GM18505 (cell line): ENCODE data around the gene IL36A.

ENCODE experiments used
- ATAC-seq: cut with Tn5 transposase; IDR thresholded peaks from one replicate; pipeline ENCODE4 v1.9.1; 2021; ENCODE audit not compliant: unreplicated experiment
- POLR2A ChIP-seq: IDR thresholded peaks from 4 replicates; pipeline ENCODE4 v1.6.1; 2011; ENCODE audit warnings: borderline replicate concordance; ENCODE audit not compliant: insufficient read depth, insufficient read length; ENCODE audit errors: extremely low read depth

The IL36A gene

GRCh38 chr2:113015042-113015441, 9.8 kb downstream of the IL36A start:
- no peak for TF ChIP-seq POLR2A
- ATAC-seq, result no peak

- no peak for TF ChIP-seq POLR2A
- no peak for ATAC-seq
Measured at GRCh38 chr2:113015655-113016054, 10.4 kb downstream of the IL36A start.

GRCh38 chr2:113018509-113018908, 13.2 kb downstream of the IL36A start:
- no peak for TF ChIP-seq POLR2A

GRCh38 chr2:113021312-113021711, 16.1 kb downstream of the IL36A start:
- TF ChIP-seq POLR2A, result no peak
- ATAC-seq, result no peak

More at GRCh38 chr2:113018509-113018908, 13.2 kb downstream of the IL36A start:
- no peak for ATAC-seq

- ATAC-seq, result no peak
- no peak for TF ChIP-seq POLR2A
Measured at GRCh38 chr2:113024764-113025163, 19.5 kb downstream of the IL36A start.

GRCh38 chr2:113025737-113026136, 20.5 kb downstream of the IL36A start:
- no peak for ATAC-seq
- TF ChIP-seq POLR2A, result no peak

- no peak for ATAC-seq
Measured at GRCh38 chr2:113027691-113028090, 22.4 kb downstream of the IL36A start.

GRCh38 chr2:113028112-113028511, 22.9 kb downstream of the IL36A start:
- no peak for TF ChIP-seq POLR2A
- no peak for ATAC-seq

More at GRCh38 chr2:113027691-113028090, 22.4 kb downstream of the IL36A start:
- no peak for TF ChIP-seq POLR2A

- no peak for TF ChIP-seq POLR2A
- ATAC-seq, result no peak
Measured at GRCh38 chr2:113032737-113033136, 27.5 kb downstream of the IL36A start.

GRCh38 chr2:113034016-113034415, 28.8 kb downstream of the IL36A start:
- no peak for ATAC-seq
- TF ChIP-seq POLR2A, result no peak

GRCh38 chr2:113036763-113037162, 31.5 kb downstream of the IL36A start:
- no peak for TF ChIP-seq POLR2A
- no peak for ATAC-seq

GRCh38 chr2:113038291-113038690, 33.0 kb downstream of the IL36A start:
- no peak for ATAC-seq
- no peak for TF ChIP-seq POLR2A

GRCh38 chr2:113039158-113039557, 33.9 kb downstream of the IL36A start:
- TF ChIP-seq POLR2A, result no peak
- no peak for ATAC-seq

- no peak for TF ChIP-seq POLR2A
- ATAC-seq, result no peak
Measured at GRCh38 chr2:113039719-113040118, 34.5 kb downstream of the IL36A start.

GRCh38 chr2:113041871-113042270, 36.6 kb downstream of the IL36A start:
- TF ChIP-seq POLR2A, result no peak
- ATAC-seq, result no peak
